ENCODE measurements around the gene WNT3A. TPM values are rescaled to one million over a fixed set of nuclear protein-coding genes. Genes with fewer than 3 reads are reported as not detected.

WNT3A gene
- polyA plus RNA-seq, 1 donor (not counting 4 experiments of a cell fraction or from before 2014, with no cell fraction given): 0.07 TPM

GRCh38 chr1:228020686-228021354 is 14.0 kb downstream of the WNT3A start:
- Histone ChIP-seq H3K4me3 (ENCODE audit: control insufficient read depth in 2 of 3, extremely low read depth in 1 of 3, insufficient read depth in 2 of 3, low read depth in 1 of 3, low read length in 3 of 3) (no peak overlapping the region), H2AFZ (ENCODE audit: control insufficient read depth, low read length) (no peak overlapping the region), H3K9me3 (ENCODE audit: control insufficient read depth, low read depth, low read length) (no peaks in the 10 kb centered on the region), H3K9me1 (ENCODE audit: control insufficient read depth, extremely low read depth, insufficient read depth, low read length) (no peaks in the 10 kb centered on the region), H3K4me1 (ENCODE audit: control insufficient read depth, extremely low read depth, insufficient read depth, low read length) (no peaks in the 10 kb centered on the region), H3K9ac (ENCODE audit: control insufficient read depth, extremely low read depth, insufficient read depth, low read length) (no peak overlapping the region), H3K36me3 (ENCODE audit: control insufficient read depth in 2 of 2, extremely low read depth in 1 of 2, insufficient read depth in 2 of 2, low read length in 2 of 2) (no peaks in the 10 kb centered on the region), H3K4me2 (ENCODE audit: control insufficient read depth, extremely low read depth, insufficient read depth, low read depth, low read length) (no peak overlapping the region), H3K27me3 (ENCODE audit: control insufficient read depth, extremely low read depth, insufficient read depth, low read length) (peaks cover 3% of the 10 kb centered on the region), H3K79me2 (ENCODE audit: control insufficient read depth, insufficient read depth, low read length) (no peaks in the 10 kb centered on the region), H3K27ac (ENCODE audit: control insufficient read depth, insufficient read depth, low read length) (no peak overlapping the region), H4K20me1 (ENCODE audit: control insufficient read depth, extremely low read depth, insufficient read depth, low read length) (no peaks in the 10 kb centered on the region)
- FAIRE-seq: no peak
- no peak for DNase-seq (ENCODE audit: low read depth, low spot score)
- TF ChIP-seq EZH2 (IDR thresholded peaks at IDR 0.05; ENCODE audit: low read length) (no peak), CTCF (optimal IDR thresholded peaks at IDR 0.05 in 1 of 3, IDR thresholded peaks at IDR 0.05 in 1 of 3, conservative IDR thresholded peaks at IDR 0.05 in 1 of 3; ENCODE audit: extremely low read depth in 1 of 3, insufficient read depth in 2 of 3, low read length in 3 of 3) (no peak)
- dilution Hi-C loops (cut with MboI; ENCODE audit: extremely low pct_ligation_motif_present, low sequenced_read_pairs): no loop called here

DNA sequence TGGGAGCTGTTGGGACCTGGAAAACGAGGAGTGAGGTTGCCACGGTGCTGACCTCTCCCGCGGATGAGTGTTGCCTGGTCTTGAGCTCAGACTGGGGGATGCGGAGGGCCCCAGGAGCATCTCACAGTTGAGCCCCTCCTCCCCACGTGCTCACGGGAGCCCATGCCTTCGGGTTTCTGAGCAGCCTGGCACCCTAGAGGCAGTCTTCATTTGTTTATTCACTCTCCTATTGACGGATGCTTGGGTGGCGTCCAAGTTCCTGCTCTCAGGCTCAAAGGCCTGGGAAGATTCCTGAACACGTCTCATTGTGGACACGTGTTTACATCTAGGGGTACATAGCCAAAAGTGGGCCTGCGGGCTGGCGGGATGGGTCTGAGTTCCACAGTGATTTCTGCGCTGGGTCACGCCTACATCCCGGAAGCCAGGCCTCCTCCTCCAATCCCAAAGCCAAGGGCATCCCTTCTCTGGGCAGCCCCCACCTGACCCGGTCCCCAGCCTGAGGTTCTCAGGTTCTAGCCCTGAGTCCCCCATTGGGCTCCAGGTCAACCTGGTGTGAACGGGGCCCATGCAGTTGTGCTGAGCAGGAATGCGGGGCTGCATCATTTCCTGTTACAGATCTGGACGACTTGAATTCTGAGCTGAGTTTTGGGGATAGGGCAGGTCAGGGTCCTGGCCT is 14.7 kb downstream of the WNT3A start:
- Histone ChIP-seq H3K36me3 (ENCODE audit: control insufficient read depth in 2 of 2, extremely low read depth in 1 of 2, insufficient read depth in 2 of 2, low read length in 2 of 2) (no peaks in the 10 kb centered on the region), H2AFZ (ENCODE audit: control insufficient read depth, low read length) (no peak overlapping the region), H3K79me2 (ENCODE audit: control insufficient read depth, insufficient read depth, low read length) (no peaks in the 10 kb centered on the region), H3K27me3 (ENCODE audit: control insufficient read depth, extremely low read depth, insufficient read depth, low read length) (peaks cover 3% of the 10 kb centered on the region), H3K4me2 (ENCODE audit: control insufficient read depth, extremely low read depth, insufficient read depth, low read depth, low read length) (no peak overlapping the region), H3K9me3 (ENCODE audit: control insufficient read depth, low read depth, low read length) (no peaks in the 10 kb centered on the region), H3K9me1 (ENCODE audit: control insufficient read depth, extremely low read depth, insufficient read depth, low read length) (no peaks in the 10 kb centered on the region), H3K27ac (ENCODE audit: control insufficient read depth, insufficient read depth, low read length) (no peak overlapping the region), H4K20me1 (ENCODE audit: control insufficient read depth, extremely low read depth, insufficient read depth, low read length) (no peaks in the 10 kb centered on the region), H3K9ac (ENCODE audit: control insufficient read depth, extremely low read depth, insufficient read depth, low read length) (no peak overlapping the region), H3K4me1 (ENCODE audit: control insufficient read depth, extremely low read depth, insufficient read depth, low read length) (no peaks in the 10 kb centered on the region), H3K4me3 (ENCODE audit: control insufficient read depth in 2 of 3, extremely low read depth in 1 of 3, insufficient read depth in 2 of 3, low read depth in 1 of 3, low read length in 3 of 3) (no peak overlapping the region)
- DNase-seq (ENCODE audit: low read depth, low spot score) (no peak), FAIRE-seq (no peak)
- dilution Hi-C loops (cut with MboI; ENCODE audit: extremely low pct_ligation_motif_present, low sequenced_read_pairs): no loop called here
- no peak for TF ChIP-seq CTCF (optimal IDR thresholded peaks at IDR 0.05 in 1 of 3, IDR thresholded peaks at IDR 0.05 in 1 of 3, conservative IDR thresholded peaks at IDR 0.05 in 1 of 3; ENCODE audit: extremely low read depth in 1 of 3, insufficient read depth in 2 of 3, low read length in 3 of 3)
- TF ChIP-seq EZH2 (IDR thresholded peaks at IDR 0.05; ENCODE audit: low read length): no peak

Data from keratinocyte (primary cell).